SK-N-SH (cell line): ENCODE data around the gene EVPL.

Source experiments
- CHD2 ChIP-seq: fragments of 150-350 bp; IDR thresholded peaks from 2 replicates; pipeline ENCODE4 v1.6.1; 2018; ENCODE audit warnings: low read length; ENCODE audit not compliant: partially characterized antibody
- CTCF ChIP-seq: fragments of 200-600 bp; sonication (generic); IDR thresholded peaks from 2 replicates; pipeline ENCODE4 v1.6.1; 2017; ENCODE audit warnings: antibody characterized with exemption, mild to moderate bottlenecking, moderate library complexity
- EP300 ChIP-seq, 2 experiments: IDR thresholded peaks; 2 replicates each; pipeline versions ENCODE4 v1.4.0 to v1.6.1; 2012; ENCODE audit warnings: borderline replicate concordance in 1 of 2, low read depth in 1 of 2, low read length in 1 of 2
- GABPA ChIP-seq: IDR thresholded peaks from 2 replicates; pipeline ENCODE4 v1.4.0; 2012; ENCODE audit warnings: low read depth, mild to moderate bottlenecking
- GATA2 ChIP-seq: sonication (generic); formaldehyde crosslinking; IDR thresholded peaks from 2 replicates; pipeline ENCODE4 v1.5.0; 2020; ENCODE audit warnings: mild to moderate bottlenecking, missing genetic modification reagents
- MXI1 ChIP-seq: IDR thresholded peaks from 2 replicates; pipeline ENCODE4 v1.6.1; 2012; ENCODE audit warnings: mild to moderate bottlenecking, low read depth, low read length, improper control_type of control experiment
- POLR2AphosphoS5 ChIP-seq: IDR thresholded peaks from 2 replicates; pipeline ENCODE4 v1.6.1; 2012; ENCODE audit warnings: low read depth, low read length
- SIN3A ChIP-seq: IDR thresholded peaks from 2 replicates; pipeline ENCODE4 v1.6.1; 2012; ENCODE audit warnings: low read depth, mild to moderate bottlenecking, low read length, moderate library complexity, borderline replicate concordance
- TCF12 ChIP-seq: IDR thresholded peaks from 2 replicates; pipeline ENCODE4 v1.4.0; 2012
- TEAD4 ChIP-seq: IDR thresholded peaks from 2 replicates; pipeline ENCODE4 v1.4.0; 2012; ENCODE audit warnings: mild to moderate bottlenecking, borderline replicate concordance; ENCODE audit not compliant: insufficient read depth
- YY1 ChIP-seq: IDR thresholded peaks from 2 replicates; pipeline ENCODE4 v1.4.0; 2012; ENCODE audit warnings: low read depth, mild to moderate bottlenecking
- TF ChIP-seq, protein P1 (sequence below): IDR thresholded peaks from 2 replicates; pipeline ENCODE4 v1.6.1; 2012; ENCODE audit warnings: mild to moderate bottlenecking, low read depth, low read length, moderate library complexity
- TF ChIP-seq, protein P2 (sequence below): fragments of 150-350 bp; IDR thresholded peaks from 2 replicates; pipeline ENCODE4 v1.6.1; 2017; ENCODE audit warnings: antibody characterized with exemption, low read length, low read depth, borderline replicate concordance
- TF ChIP-seq, protein P3 (sequence below): IDR thresholded peaks from 2 replicates; pipeline ENCODE4 v1.4.0; 2012; ENCODE audit warnings: low read depth

GRCh38 chr17:76022973-76023899 is 3.9 kb downstream of the EVPL start:
- TF ChIP-seq TEAD4 (no peak), CTCF (no peak), EP300 (IDR thresholded peaks at IDR 0.05; ENCODE audit: borderline replicate concordance in 1 of 2, low read depth in 1 of 2, low read length in 1 of 2) (no peak), YY1 (no peak), CHD2 (no peak), GABPA (no peak), TCF12 (no peak), SIN3A (no peak), GATA2 (CRISPR knock-in tag) (no peak), MXI1 (no peak), POLR2AphosphoS5 (no peak)
- TF ChIP-seq, protein P1, sequence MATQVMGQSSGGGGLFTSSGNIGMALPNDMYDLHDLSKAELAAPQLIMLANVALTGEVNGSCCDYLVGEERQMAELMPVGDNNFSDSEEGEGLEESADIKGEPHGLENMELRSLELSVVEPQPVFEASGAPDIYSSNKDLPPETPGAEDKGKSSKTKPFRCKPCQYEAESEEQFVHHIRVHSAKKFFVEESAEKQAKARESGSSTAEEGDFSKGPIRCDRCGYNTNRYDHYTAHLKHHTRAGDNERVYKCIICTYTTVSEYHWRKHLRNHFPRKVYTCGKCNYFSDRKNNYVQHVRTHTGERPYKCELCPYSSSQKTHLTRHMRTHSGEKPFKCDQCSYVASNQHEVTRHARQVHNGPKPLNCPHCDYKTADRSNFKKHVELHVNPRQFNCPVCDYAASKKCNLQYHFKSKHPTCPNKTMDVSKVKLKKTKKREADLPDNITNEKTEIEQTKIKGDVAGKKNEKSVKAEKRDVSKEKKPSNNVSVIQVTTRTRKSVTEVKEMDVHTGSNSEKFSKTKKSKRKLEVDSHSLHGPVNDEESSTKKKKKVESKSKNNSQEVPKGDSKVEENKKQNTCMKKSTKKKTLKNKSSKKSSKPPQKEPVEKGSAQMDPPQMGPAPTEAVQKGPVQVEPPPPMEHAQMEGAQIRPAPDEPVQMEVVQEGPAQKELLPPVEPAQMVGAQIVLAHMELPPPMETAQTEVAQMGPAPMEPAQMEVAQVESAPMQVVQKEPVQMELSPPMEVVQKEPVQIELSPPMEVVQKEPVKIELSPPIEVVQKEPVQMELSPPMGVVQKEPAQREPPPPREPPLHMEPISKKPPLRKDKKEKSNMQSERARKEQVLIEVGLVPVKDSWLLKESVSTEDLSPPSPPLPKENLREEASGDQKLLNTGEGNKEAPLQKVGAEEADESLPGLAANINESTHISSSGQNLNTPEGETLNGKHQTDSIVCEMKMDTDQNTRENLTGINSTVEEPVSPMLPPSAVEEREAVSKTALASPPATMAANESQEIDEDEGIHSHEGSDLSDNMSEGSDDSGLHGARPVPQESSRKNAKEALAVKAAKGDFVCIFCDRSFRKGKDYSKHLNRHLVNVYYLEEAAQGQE, result no peak
- TF ChIP-seq, protein P2, sequence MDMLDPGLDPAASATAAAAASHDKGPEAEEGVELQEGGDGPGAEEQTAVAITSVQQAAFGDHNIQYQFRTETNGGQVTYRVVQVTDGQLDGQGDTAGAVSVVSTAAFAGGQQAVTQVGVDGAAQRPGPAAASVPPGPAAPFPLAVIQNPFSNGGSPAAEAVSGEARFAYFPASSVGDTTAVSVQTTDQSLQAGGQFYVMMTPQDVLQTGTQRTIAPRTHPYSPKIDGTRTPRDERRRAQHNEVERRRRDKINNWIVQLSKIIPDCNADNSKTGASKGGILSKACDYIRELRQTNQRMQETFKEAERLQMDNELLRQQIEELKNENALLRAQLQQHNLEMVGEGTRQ, result no peak
- TF ChIP-seq, protein P3, sequence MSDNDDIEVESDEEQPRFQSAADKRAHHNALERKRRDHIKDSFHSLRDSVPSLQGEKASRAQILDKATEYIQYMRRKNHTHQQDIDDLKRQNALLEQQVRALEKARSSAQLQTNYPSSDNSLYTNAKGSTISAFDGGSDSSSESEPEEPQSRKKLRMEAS, result no peak
